Fibroblast of skin of right biceps (primary cell): ENCODE results near the gene PMPCB.

ENCODE experiments used
- DNase-seq: peaks from one replicate; pipeline ENCODE4 v3.0.0-alpha.2; 2013

PMPCB gene

GRCh38 chr7:103336761-103337160 lies 39.5 kb downstream of the PMPCB start:
- no peak for DNase-seq

- no peak for DNase-seq
Measured at GRCh38 chr7:103338864-103339263, 41.6 kb downstream of the PMPCB start.

DNA sequence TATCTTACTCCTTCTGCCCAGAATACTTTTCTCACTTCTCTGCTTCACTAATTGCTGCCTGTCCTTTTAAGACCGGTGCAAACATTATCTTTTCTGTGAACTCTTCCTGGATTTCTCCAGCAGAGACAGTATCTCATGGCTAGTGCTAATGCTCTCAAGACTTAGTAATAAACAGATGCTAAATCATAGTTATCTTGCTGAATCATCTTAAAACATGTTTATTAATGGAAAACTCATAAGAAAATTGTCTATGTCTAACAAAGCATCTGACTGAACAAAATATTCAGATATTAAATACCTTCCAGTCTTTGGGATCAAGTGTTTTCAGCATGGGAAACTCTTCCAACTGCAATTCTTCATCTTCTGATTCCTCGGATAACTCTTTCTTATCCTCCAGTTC lies 44.2 kb downstream of the PMPCB start:
- DNase-seq: no peak

GRCh38 chr7:103343332-103343731 lies 46.1 kb downstream of the PMPCB start:
- no peak for DNase-seq

- peak; percentile 42 for DNase-seq
Measured at GRCh38 chr7:103343758-103344452, 46.7 kb downstream of the PMPCB start.

DNA sequence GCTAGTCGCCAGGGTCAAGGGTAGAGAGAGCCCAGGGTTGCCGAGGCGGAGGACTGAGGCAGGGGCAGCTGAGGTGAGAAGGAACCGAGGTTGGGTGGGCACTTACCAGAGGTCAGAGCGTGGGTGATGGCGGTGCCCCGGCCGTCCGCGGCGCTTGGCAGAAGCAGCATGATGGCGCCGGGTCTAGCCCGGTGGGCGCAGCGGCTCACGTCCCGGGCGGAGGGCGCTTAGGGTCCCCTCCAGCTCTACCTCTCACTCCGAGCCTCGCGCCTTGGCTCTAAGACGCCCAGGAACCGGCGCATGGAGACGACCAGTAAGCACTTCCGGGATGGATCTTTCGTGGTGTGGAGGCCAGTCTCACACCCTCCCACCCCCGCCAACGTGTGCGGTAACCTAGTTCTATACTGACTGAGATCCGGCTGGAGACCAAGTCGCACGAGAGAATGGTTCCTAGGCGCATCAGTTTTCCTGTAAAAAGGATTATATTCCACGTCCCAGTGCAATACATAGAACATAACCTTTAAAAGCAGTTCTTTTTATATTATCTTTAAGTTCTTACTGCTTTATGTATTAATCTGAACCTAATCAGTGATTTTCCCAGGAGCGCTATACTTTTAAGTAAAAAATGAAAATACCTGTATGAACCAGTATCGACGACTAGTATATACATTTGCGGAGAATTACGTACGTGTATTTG lies 47.4 kb downstream of the PMPCB start, which contains the start of gene DNAJC2:
DNAJC2 (minus strand) TSS at position 315 of the 697 bp plus-strand sequence; CDS start at position 170, 145 bp downstream.
- DNase-seq: peak; percentile 94

- DNase-seq: peak; percentile 19
Measured at GRCh38 chr7:103346396-103346795, 49.2 kb downstream of the PMPCB start.

DNA sequence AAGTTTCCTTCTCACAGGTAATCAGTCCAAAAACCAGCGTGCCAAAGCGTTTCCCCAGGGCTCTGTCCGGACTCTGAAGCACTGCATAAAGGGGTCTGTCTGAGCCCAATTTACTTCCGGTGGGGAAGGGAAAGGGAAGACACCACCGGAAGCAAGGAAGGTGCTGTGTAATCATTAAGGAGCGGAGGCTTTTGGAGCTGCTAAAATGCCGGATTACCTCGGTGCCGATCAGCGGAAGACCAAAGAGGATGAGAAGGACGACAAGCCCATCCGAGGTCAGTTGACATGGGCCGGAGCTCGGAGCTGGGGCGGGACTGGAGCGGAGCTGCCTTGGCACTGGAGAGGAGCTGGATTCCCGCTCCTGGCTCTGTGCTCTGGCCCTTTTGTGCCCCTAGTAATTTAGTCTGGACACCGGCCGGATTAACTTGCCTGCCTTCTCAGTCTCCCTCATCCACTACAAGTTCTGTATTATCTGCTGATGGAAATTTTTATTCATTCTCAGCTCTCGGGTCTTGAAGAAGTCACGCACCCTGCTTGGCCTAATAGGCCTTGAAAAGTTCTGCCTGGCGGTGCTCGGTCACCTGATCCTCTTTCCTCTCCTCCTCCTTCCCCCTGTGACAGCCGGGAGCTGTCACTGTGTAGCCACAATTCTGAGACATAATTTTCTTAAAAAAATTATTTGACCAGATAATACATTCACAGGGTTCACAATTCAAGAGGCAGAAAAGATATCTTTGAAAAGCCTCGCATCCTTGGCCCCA lies 50.5 kb downstream of the PMPCB start, which contains the start of gene PSMC2:
PSMC2 (plus strand) TSS at position 137 of the 761 bp plus-strand sequence; CDS start at position 206, 69 bp downstream.
- peak; percentile 93 for DNase-seq

DNA sequence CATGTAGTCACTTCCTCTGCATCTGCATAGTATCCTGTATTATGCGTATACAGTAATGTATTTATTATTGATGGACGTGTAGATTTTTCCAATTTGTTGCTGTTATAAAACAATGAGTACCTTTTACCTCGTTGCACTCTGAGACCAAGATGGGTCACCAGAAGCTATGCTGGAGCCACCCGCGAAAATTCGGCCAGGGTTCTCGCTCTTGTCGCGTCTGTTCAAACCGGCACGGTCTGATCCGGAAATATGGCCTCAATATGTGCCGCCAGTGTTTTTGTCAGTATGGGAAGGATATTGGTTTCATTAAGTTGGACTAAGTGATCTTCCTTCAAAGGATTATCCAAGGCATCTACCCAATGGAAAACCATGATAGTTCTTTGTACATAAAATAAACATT lies 51.2 kb downstream of the PMPCB start:
- DNase-seq: no peak

- no peak for DNase-seq
Measured at GRCh38 chr7:103348959-103349358, 51.7 kb downstream of the PMPCB start.

DNA sequence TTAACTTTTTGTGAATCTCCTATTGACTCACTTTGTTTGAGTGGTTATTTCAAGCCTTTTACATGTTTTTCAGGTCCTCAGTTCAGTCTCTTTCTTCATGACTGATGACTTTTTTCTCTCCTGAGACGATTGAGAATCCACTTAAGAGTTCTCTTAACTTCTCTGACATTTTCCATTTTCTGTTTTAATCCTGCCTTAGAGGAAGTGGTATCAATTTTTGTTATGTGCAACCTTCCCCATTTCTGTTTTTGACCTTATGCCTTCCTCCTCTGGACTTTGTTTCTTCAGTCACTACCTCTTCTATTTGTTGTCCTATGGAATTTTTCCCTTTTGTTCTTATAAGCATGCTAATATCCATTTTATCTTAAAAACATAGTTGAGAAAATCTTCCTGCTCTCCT lies 52.6 kb downstream of the PMPCB start:
- DNase-seq: no peak
